Measurements from ENCODE around the gene MRPL16.

The MRPL16 gene

GRCh38 chr11:59810189-59810910, at the start of gene MRPL16 (continued):
- TF ChIP-seq MYNN (tag by site-specific recombination; IDR thresholded peaks at IDR 0.05; ENCODE audit: borderline replicate concordance) (no peak), ZNF548 (tag by site-specific recombination; IDR thresholded peaks at IDR 0.05) (no peak), ZNF791 (tag by site-specific recombination; IDR thresholded peaks at IDR 0.05) (no peak), ZSCAN16 (tag by site-specific recombination; IDR thresholded peaks at IDR 0.05) (no peak), ZNF335 (tag by site-specific recombination; conservative IDR thresholded peaks at IDR 0.05) (peak; percentile 55), ZFP69B (tag by site-specific recombination; IDR thresholded peaks at IDR 0.05) (peak; percentile 77), ZEB2 (tag by site-specific recombination; IDR thresholded peaks at IDR 0.05) (no peak), KLF9 (tag by site-specific recombination; IDR thresholded peaks at IDR 0.05; ENCODE audit: low read depth) (peak; percentile 66; the same call in 1 of the 2 replicates), ZNF624 (tag by site-specific recombination; IDR thresholded peaks at IDR 0.05) (no peak), ZSCAN4 (tag by site-specific recombination; IDR thresholded peaks at IDR 0.05) (no peak), ZNF529 (tag by site-specific recombination; IDR thresholded peaks at IDR 0.05; ENCODE audit: insufficient replicate concordance) (no peak), ZNF112 (tag by site-specific recombination; IDR thresholded peaks at IDR 0.05) (no peak), HOXD13 (CRISPR knock-in tag; IDR thresholded peaks at IDR 0.05; ENCODE audit: borderline replicate concordance) (no peak; the same call in 1 of the 2 replicates), ZNF433 (tag by site-specific recombination; IDR thresholded peaks at IDR 0.05; ENCODE audit: low read depth) (no peak), AEBP2 (tag by site-specific recombination; IDR thresholded peaks at IDR 0.05; ENCODE audit: borderline replicate concordance) (no peak), SALL2 (tag by site-specific recombination; IDR thresholded peaks at IDR 0.05; ENCODE audit: borderline replicate concordance) (no peak), KLF7 (tag by site-specific recombination; IDR thresholded peaks at IDR 0.05; ENCODE audit: borderline replicate concordance) (peak; percentile 95), KLF1 (tag by site-specific recombination; IDR thresholded peaks at IDR 0.05) (peak; percentile 78), ZNF610 (tag by site-specific recombination; IDR thresholded peaks at IDR 0.05; ENCODE audit: borderline replicate concordance) (0 out of 2 replicates have a peak, but pooled peaks have one; percentile 46), ZNF19 (tag by site-specific recombination; IDR thresholded peaks at IDR 0.05; ENCODE audit: low read depth) (no peak), ZNF76 (tag by site-specific recombination; IDR thresholded peaks at IDR 0.05; ENCODE audit: borderline replicate concordance, low read depth) (peak; percentile 66; the same call in 1 of the 2 replicates), YY1 (tag by site-specific recombination; IDR thresholded peaks at IDR 0.05) (peak; percentile 43; the same call in 1 of the 2 replicates), WT1 (tag by site-specific recombination; IDR thresholded peaks at IDR 0.05) (no peak), ZSCAN23 (tag by site-specific recombination; IDR thresholded peaks at IDR 0.05) (0 out of 2 replicates have a peak, but pooled peaks have one; percentile 20), ZNF16 (tag by site-specific recombination; IDR thresholded peaks at IDR 0.05; ENCODE audit: low read depth) (no peak), ZNF362 (tag by site-specific recombination; IDR thresholded peaks at IDR 0.05) (no peak), ZNF133 (tag by site-specific recombination; IDR thresholded peaks at IDR 0.05) (no peak), ZBTB44 (tag by site-specific recombination; IDR thresholded peaks at IDR 0.05) (0 out of 2 replicates have a peak, but pooled peaks have one; percentile 26)
- TF ChIP-seq, protein P1, sequence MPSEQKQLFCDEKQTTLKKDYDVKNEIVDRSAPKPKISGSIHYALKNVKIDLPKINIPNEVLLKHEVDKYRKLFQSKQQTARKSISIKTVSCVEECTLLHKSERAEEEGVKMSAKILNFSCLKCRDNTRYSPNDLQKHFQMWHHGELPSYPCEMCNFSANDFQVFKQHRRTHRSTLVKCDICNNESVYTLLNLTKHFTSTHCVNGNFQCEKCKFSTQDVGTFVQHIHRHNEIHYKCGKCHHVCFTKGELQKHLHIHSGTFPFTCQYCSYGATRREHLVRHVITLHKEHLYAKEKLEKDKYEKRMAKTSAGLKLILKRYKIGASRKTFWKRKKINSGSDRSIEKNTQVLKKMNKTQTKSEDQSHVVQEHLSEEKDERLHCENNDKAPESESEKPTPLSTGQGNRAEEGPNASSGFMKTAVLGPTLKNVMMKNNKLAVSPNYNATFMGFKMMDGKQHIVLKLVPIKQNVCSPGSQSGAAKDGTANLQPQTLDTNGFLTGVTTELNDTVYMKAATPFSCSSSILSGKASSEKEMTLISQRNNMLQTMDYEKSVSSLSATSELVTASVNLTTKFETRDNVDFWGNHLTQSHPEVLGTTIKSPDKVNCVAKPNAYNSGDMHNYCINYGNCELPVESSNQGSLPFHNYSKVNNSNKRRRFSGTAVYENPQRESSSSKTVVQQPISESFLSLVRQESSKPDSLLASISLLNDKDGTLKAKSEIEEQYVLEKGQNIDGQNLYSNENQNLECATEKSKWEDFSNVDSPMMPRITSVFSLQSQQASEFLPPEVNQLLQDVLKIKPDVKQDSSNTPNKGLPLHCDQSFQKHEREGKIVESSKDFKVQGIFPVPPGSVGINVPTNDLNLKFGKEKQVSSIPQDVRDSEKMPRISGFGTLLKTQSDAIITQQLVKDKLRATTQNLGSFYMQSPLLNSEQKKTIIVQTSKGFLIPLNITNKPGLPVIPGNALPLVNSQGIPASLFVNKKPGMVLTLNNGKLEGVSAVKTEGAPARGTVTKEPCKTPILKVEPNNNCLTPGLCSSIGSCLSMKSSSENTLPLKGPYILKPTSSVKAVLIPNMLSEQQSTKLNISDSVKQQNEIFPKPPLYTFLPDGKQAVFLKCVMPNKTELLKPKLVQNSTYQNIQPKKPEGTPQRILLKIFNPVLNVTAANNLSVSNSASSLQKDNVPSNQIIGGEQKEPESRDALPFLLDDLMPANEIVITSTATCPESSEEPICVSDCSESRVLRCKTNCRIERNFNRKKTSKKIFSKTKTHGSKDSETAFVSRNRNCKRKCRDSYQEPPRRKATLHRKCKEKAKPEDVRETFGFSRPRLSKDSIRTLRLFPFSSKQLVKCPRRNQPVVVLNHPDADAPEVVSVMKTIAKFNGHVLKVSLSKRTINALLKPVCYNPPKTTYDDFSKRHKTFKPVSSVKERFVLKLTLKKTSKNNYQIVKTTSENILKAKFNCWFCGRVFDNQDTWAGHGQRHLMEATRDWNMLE (tag by site-specific recombination; conservative IDR thresholded peaks at IDR 0.05; ENCODE audit: low read depth): peak; percentile 96

Data from HEK293 (cell line).